ENCODE measurements around the gene RGPD8. TPM values are rescaled to one million over a fixed set of nuclear protein-coding genes. Genes with fewer than 3 reads are reported as not detected.
"Not testable (repeated sequence)": the region's sequence is repeated elsewhere in the genome, so short reads cannot be mapped to it uniquely, and the experiment has no call there.

The RGPD8 gene
- total RNA-seq (2013; cell fraction: nucleolus; rRNA removed) = 121 TPM in 2 replicates
- total RNA-seq (2014; rRNA removed) (6.4 and 7.4 TPM in 2 replicates), total RNA-seq (2014; rRNA removed; fragmentation: Illumina TruSeq; extraction: Trizol) (9.6 and 11.1 TPM in 2 replicates), total RNA-seq (2021) (6.5 and 7.3 TPM in 2 replicates), polyA plus RNA-seq (2011; rRNA removed) (2.2 and 3.1 TPM in 2 replicates), polyA plus RNA-seq (2014; fragmentation: Illumina TruSeq; extraction: Trizol) (6.1 and 8.6 TPM in 2 replicates), polyA plus RNA-seq (2014; fragmentation: Nextera tagmentation; extraction: Ambion mirVana) (under 1 TPM; 0.24 to 0.40 TPM), polyA plus RNA-seq (2014; rRNA removed) (3.5 and 3.6 TPM in 2 replicates), polyA plus RNA-seq (2016; fragmentation: Nextera tagmentation; extraction: Ambion mirVana) (1 to 10 TPM; 4.2 to 4.3 TPM), polyA minus RNA-seq (2011; rRNA and poly(A)+ RNA removed) (6.1 and 7.8 TPM in 2 replicates), Bru-seq, nascent RNA (percentile 67 among the genes with signal in this experiment), BruChase-seq, experiment 1, labeled RNA remaining after a 6-hour chase (percentile 71 among the genes with signal in this experiment), BruChase-seq, experiment 2, labeled RNA remaining after a 2-hour chase (percentile 72 among the genes with signal in this experiment)
- 1.0 TPM for polyA plus RNA-seq (2011; ENCODE audit: low read depth)
- 0.43 and 0.52 TPM in 2 replicates for polyA plus RNA-seq (2011; cell fraction: cytosol; rRNA removed)
- 2.3 and 3.2 TPM in 2 replicates for polyA plus RNA-seq (2011; cell fraction: nucleus; rRNA removed)
- 1.8 TPM in 2 replicates for polyA plus RNA-seq (2012)
- polyA minus RNA-seq (2011; cell fraction: cytosol; rRNA and poly(A)+ RNA removed) = 1.5 and 1.6 TPM in 2 replicates
- polyA minus RNA-seq (2011; cell fraction: nucleus; rRNA and poly(A)+ RNA removed) = 3.7 and 6.6 TPM in 2 replicates
- long read RNA-seq, experiment 1 = 0 reads
- long read RNA-seq, experiment 2, partial matches to known transcripts = 8 of 11 reads
- long read RNA-seq, experiment 2, other reads (novel, unspliced or antisense) = 3 of 11 reads

DNA sequence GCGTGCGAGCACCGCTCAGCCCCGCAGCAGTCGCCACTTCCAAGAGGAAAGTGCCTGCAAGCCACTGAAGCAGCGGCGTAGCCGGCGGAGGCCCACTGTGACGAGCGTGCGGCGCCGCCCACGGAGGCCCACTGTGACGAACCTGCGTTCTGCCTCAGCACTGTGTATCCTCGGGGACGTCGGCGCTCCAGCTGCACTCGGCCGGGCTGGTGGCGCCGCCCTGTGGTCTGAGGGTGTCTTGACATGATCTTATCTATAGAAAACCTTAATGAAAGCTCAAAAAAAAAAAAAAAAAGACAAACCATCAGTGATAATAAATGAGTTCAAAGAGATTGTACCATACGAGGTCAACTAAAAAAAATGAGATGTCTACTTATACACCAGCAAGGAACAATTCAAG is at the start of gene RGPD8:
RGPD8 (minus strand) TSS at position 166 of the 400 bp plus-strand sequence. CDS start 192 bp downstream, outside the sequence.
- TF ChIP-seq SMC3 (IDR thresholded peaks at IDR 0.05; ENCODE audit: borderline replicate concordance, low read length) = peak; percentile 46; the same call in 1 of the 2 replicates
- TF ChIP-seq ZNF384 (IDR thresholded peaks at IDR 0.05; ENCODE audit: borderline replicate concordance, low read depth, low read length) = peak; percentile 78
- TF ChIP-seq, protein P1, sequence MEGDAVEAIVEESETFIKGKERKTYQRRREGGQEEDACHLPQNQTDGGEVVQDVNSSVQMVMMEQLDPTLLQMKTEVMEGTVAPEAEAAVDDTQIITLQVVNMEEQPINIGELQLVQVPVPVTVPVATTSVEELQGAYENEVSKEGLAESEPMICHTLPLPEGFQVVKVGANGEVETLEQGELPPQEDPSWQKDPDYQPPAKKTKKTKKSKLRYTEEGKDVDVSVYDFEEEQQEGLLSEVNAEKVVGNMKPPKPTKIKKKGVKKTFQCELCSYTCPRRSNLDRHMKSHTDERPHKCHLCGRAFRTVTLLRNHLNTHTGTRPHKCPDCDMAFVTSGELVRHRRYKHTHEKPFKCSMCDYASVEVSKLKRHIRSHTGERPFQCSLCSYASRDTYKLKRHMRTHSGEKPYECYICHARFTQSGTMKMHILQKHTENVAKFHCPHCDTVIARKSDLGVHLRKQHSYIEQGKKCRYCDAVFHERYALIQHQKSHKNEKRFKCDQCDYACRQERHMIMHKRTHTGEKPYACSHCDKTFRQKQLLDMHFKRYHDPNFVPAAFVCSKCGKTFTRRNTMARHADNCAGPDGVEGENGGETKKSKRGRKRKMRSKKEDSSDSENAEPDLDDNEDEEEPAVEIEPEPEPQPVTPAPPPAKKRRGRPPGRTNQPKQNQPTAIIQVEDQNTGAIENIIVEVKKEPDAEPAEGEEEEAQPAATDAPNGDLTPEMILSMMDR (IDR thresholded peaks at IDR 0.05 in 2 of 3, conservative IDR thresholded peaks at IDR 0.05 in 1 of 3; ENCODE audit: control insufficient read depth in 2 of 3, extremely low read depth in 1 of 3, insufficient read depth in 1 of 3, low read depth in 3 of 3, low read length in 3 of 3) = peak; percentile 30 to 55 (median 50); a peak in 5 of 6 replicates
- 0 out of 2 replicates have a peak, but pooled peaks have one; percentile 7 for TF ChIP-seq TCF12 (IDR thresholded peaks at IDR 0.05; ENCODE audit: low read depth, low read length)
- TF ChIP-seq, protein P2, sequence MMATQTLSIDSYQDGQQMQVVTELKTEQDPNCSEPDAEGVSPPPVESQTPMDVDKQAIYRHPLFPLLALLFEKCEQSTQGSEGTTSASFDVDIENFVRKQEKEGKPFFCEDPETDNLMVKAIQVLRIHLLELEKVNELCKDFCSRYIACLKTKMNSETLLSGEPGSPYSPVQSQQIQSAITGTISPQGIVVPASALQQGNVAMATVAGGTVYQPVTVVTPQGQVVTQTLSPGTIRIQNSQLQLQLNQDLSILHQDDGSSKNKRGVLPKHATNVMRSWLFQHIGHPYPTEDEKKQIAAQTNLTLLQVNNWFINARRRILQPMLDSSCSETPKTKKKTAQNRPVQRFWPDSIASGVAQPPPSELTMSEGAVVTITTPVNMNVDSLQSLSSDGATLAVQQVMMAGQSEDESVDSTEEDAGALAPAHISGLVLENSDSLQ (IDR thresholded peaks at IDR 0.05) = peak; percentile 12; the same call in 1 of the 2 replicates
- 0 out of 2 replicates have a peak, but pooled peaks have one; percentile 44 for TF ChIP-seq POLR2A (IDR thresholded peaks at IDR 0.05; ENCODE audit: low read depth, low read length)
- peak; percentile 76 for TF ChIP-seq RAD21 (IDR thresholded peaks at IDR 0.05; ENCODE audit: insufficient read depth, low read depth, low read length)
- TF ChIP-seq RUNX3 (IDR thresholded peaks at IDR 0.05; ENCODE audit: low read length) = 0 out of 2 replicates have a peak, but pooled peaks have one; percentile 16
- ChIA-PET CTCF (interaction anchor here (1.5 to 1.6 kb wide), 3 partner anchors 173 to 546 kb away, joined by 4 to 8 read pairs (median 7); no protein-coding TSS in a partner anchor), SMC1A (ENCODE audit: uncharacterized antibody, unreplicated experiment) (interaction anchor here (1.0 kb wide), 1 partner anchor 174 kb away, joined by 4 read pairs; no protein-coding TSS in a partner anchor), POLR2A (interaction anchor here (0.6 kb wide), 2 partner anchors 300 to 355 kb away, joined by 4 to 5 read pairs; no protein-coding TSS in a partner anchor), RAD21 (ENCODE audit: unreplicated experiment) (interaction anchor here (0.6 to 1.0 kb wide), 6 partner anchors 174 to 534 kb away, joined by 3 to 10 read pairs (median 3); partner anchors contain the start of gene ZC3H8)
- H3K79me2 ChIP-seq (ENCODE audit: control insufficient read depth, insufficient read depth, low read length); BruUV-seq (replicated peaks); H3K27ac ChIP-seq (ENCODE audit: control insufficient read depth, insufficient read depth); H3K9me3 ChIP-seq (replicated peaks; ENCODE audit: control insufficient read depth, insufficient read depth, low read length); H3K27me3 ChIP-seq (replicated peaks in 1 of 2; ENCODE audit: control insufficient read depth in 2 of 2, insufficient read depth in 2 of 2, low read length in 1 of 2); H4K20me1 ChIP-seq (ENCODE audit: control insufficient read depth, insufficient read depth); FAIRE-seq; H3K9ac ChIP-seq (ENCODE audit: control insufficient read depth, insufficient read depth, low read length); H3K4me2 ChIP-seq (ENCODE audit: control insufficient read depth, insufficient read depth); H3K36me3 ChIP-seq (ENCODE audit: control insufficient read depth in 2 of 2, insufficient read depth in 2 of 2, low read length in 1 of 2); H3K4me1 ChIP-seq (ENCODE audit: control insufficient read depth, insufficient read depth, low read length); in situ Hi-C loops (cut with MboI): not testable (repeated sequence)
- DNase-seq (ENCODE audit: low read depth, low spot score) = peak; percentile 48
- Histone ChIP-seq H2AFZ (ENCODE audit: control insufficient read depth, low read depth, low read length) (peak within 1 kb of the TSS; percentile 23; the same call in 1 of the 2 replicates), H3K4me3 (peak within 1 kb of the TSS; percentile 64; the same call in 1 of the 2 replicates)
- intact Hi-C loops (cut with micrococcal nuclease; ENCODE audit: unreplicated experiment) = loop anchor here (5.0 to 10.0 kb wide), 3 partner anchors 156 to 549 kb away; partner anchors contain the start of genes ANAPC1, ZC3H6 and ZC3H8
- ATAC-seq = peak; percentile 98
- under 1% methylated on average over 17 of the region's 26 CpGs for WGBS (ENCODE audit: insufficient coverage, insufficient replicate concordance, low lambda C conversion rate, missing lambda C conversion rate)

Measured in GM12878 (cell line).